Mesodermal cell (in vitro differentiated cells): Measurements from ENCODE around the gene COA5.
"Not testable (repeated sequence)": the region's sequence is repeated elsewhere in the genome, so short reads cannot be mapped to it uniquely, and the experiment has no call there.

Source experiments
- H3K27ac ChIP-seq: 2 replicates; pipeline ENCODE4 v1.7.0; 2013; ENCODE audit warnings: mild to moderate bottlenecking, low read depth, low read length, moderate library complexity; ENCODE audit not compliant: severe bottlenecking
- H3K36me3 ChIP-seq: 2 replicates; pipeline ENCODE4 v1.7.1; 2013; ENCODE audit warnings: mild to moderate bottlenecking, low read length, moderate library complexity; ENCODE audit not compliant: control insufficient read depth, insufficient read depth
- H3K4me1 ChIP-seq: one replicate; pipeline ENCODE4 v1.7.1; 2013; ENCODE audit warnings: mild to moderate bottlenecking, low read length; ENCODE audit not compliant: insufficient read depth, control insufficient read depth, poor library complexity, severe bottlenecking
- H3K4me3 ChIP-seq: 2 replicates; pipeline ENCODE4 v1.7.0; 2013; ENCODE audit warnings: low read length, control low read depth, mild to moderate bottlenecking; ENCODE audit not compliant: insufficient read depth, poor library complexity, severe bottlenecking; ENCODE audit errors: extremely low read depth
- H3K9me3 ChIP-seq: 2 replicates; pipeline ENCODE4 v1.7.1; 2013; ENCODE audit warnings: mild to moderate bottlenecking, low read length, moderate library complexity; ENCODE audit not compliant: control insufficient read depth
- WGBS, 2 experiments: methylation state at CpG; one replicate each; pipeline ENCODE4 v1.1.5; 2013; ENCODE audit warnings: missing lambda C conversion rate in 2 of 2; ENCODE audit not compliant: insufficient coverage in 2 of 2; 5-methylcytosine and 5-hydroxymethylcytosine counted together

COA5 gene

GRCh38 chr2:98606431-98606830 lies 1.9 kb downstream of the COA5 start:
- 89 to 97% methylated on average over 7 of the region's 7 CpGs for WGBS, 2 experiments
- Histone ChIP-seq H3K9me3 (no peaks in the 10 kb centered on the region), H3K27ac (no peak overlapping the region), H3K36me3 (peaks cover 34% of the 10 kb centered on the region), H3K4me3 (no peak overlapping the region), H3K4me1 (peaks cover 8% of the 10 kb centered on the region)

- WGBS, 2 experiments, result 100% methylated on average over 1 to 3 of the region's 3 CpGs
- H3K4me1 ChIP-seq, result peaks cover 7% of the 10 kb centered on the region
- no peaks in the 10 kb centered on the region for H3K9me3 ChIP-seq
- peaks cover 28% of the 10 kb centered on the region for H3K36me3 ChIP-seq
- no peak overlapping the region for H3K4me3 ChIP-seq
- no peak overlapping the region for H3K27ac ChIP-seq
Measured at GRCh38 chr2:98605076-98605475, 3.2 kb downstream of the COA5 start.

DNA sequence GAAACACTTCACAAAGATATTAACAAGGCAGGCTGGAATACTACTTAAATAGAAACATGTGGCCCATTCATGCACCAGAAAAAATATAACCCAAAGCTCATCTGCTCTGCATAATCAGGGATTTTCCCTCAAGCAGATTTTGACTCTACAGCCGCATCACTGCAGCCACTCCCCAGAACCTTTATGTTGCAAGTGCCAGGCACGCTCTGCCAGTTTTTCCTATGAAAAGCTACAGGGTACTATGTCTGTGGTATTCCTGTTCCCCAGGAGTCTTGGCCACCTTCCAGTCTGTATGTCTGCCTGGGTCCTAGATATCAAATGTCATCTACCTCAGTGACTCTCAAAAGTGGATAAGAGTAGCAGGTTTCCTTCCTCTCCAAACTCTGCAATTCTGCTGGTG lies 3.8 kb downstream of the COA5 start:
- 94 to 100% methylated on average over 1 to 2 of the region's 2 CpGs for WGBS, 2 experiments

DNA sequence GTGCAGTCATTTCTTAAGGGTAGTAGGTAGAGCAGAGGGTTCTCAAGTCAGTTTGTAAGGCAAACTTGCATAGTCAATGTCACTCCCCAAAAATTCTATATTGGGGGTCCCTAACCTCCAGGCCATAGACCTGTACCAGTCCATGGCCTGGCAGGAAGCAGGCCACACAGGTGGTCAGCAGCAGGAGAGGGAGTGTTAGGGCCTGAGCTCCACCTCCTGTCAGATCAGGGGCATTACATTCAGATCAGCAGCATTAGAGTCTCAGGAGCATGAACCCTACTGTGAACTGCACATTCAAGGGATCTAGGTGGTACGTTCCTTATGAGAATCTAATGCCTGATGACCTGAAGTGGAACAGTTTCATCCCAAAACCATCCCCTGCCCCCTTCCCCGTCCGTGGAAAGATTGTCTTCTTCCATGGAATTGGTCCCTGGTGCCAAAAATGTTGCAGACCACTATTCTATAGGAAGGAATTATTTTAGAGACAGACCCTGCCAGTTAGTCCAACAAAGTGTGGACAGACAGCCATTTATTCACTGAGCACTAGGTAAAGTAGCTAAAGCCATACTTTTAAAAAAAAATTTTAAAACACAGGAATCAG lies 6.7 kb downstream of the COA5 start:
- no peaks in the 10 kb centered on the region for H3K9me3 ChIP-seq
- 50 to 80% methylated on average over 1 to 2 of the region's 3 CpGs for WGBS, 2 experiments
- H3K27ac ChIP-seq, result no peak overlapping the region
- no peak overlapping the region for H3K4me3 ChIP-seq
- no peaks in the 10 kb centered on the region for H3K4me1 ChIP-seq
- peaks cover 45% of the 10 kb centered on the region for H3K36me3 ChIP-seq

More for the DNA sequence above, 3.8 kb downstream of the COA5 start:
- Histone ChIP-seq H3K9me3 (no peaks in the 10 kb centered on the region), H3K27ac (no peak overlapping the region), H3K4me1 (peaks cover 2% of the 10 kb centered on the region), H3K4me3 (no peak overlapping the region), H3K36me3 (peaks cover 31% of the 10 kb centered on the region)

DNA sequence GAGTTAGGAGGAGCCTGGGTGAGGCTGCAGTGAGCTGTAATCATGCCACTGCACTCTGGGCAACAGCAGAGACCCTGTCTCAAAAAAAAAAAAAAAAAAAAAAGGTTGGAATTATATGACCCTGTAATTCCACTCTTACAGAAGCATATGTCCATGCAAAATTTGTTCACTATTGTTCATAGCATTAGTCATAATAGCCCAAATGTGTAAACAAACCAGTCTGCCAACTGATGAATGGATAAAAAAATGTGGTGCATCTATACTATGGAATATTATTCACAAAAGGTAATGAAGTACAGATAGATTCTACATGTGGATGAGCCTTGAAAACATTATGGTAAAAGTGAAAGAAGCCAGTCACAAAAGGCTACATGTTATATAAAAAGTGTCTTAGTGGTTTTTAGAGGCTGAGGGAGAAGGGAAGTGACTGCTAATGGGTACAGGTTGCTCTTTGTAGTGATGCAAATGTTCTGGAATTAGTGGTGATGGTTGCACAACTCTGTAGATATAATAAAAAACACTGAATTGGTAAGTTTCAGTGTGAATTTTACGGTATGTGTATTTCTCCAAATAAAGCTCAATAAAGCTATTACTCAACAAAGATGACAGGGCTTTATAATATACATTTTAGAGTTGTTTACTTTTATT lies 9.4 kb downstream of the COA5 start:
- H3K36me3 ChIP-seq, result peaks cover 51% of the 10 kb centered on the region
- no peak overlapping the region for H3K4me3 ChIP-seq
- H3K27ac ChIP-seq, result no peak overlapping the region
- WGBS, 2 experiments, result no CpG with 5 or more reads among the region's 1 CpG
- no peaks in the 10 kb centered on the region for H3K9me3 ChIP-seq
- H3K4me1 ChIP-seq, result no peaks in the 10 kb centered on the region

GRCh38 chr2:98594665-98595064 lies 13.6 kb downstream of the COA5 start:
- WGBS, 2 experiments, result no CpG with 5 or more reads among the region's 4 CpGs

DNA sequence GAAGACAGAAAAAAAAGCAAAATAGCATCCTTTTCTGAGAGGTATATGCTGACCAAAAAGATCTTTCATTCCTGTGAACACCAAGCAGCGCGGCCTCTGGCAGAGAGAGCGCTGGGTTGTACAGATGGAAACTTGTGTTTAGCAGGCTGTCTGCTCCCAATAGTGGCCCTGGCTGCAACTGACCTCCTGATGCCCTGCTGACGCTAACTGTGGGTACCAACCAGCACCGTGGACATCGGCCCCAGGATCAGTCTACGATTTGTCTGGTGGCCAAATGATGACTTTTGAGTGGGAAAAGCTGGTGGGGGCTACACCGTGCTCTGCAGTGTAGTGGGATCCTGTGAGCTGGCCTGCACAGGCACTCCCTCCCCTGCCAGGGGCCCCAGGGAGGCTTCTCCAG lies 15.7 kb downstream of the COA5 start:
- Histone ChIP-seq H3K27ac (no peak overlapping the region), H3K4me3 (no peak overlapping the region), H3K4me1 (peaks cover 5% of the 10 kb centered on the region), H3K9me3 (no peaks in the 10 kb centered on the region), H3K36me3 (peaks cover 33% of the 10 kb centered on the region)
- 90 to 99% methylated on average over 7 to 8 of the region's 8 CpGs for WGBS, 2 experiments

More at GRCh38 chr2:98594665-98595064, 13.6 kb downstream of the COA5 start:
- H3K4me3 ChIP-seq, H3K9me3 ChIP-seq, H3K27ac ChIP-seq, H3K4me1 ChIP-seq: not testable (repeated sequence)
- H3K36me3 ChIP-seq, result peaks cover 41% of the 10 kb centered on the region

GRCh38 chr2:98589489-98589888 lies 18.8 kb downstream of the COA5 start:
- WGBS, 2 experiments, result 92 to 100% methylated on average over 2 to 4 of the region's 4 CpGs
- Histone ChIP-seq H3K27ac (no peak overlapping the region), H3K4me1 (peaks cover 5% of the 10 kb centered on the region), H3K36me3 (peaks cover 41% of the 10 kb centered on the region), H3K9me3 (no peaks in the 10 kb centered on the region), H3K4me3 (no peak overlapping the region)

DNA sequence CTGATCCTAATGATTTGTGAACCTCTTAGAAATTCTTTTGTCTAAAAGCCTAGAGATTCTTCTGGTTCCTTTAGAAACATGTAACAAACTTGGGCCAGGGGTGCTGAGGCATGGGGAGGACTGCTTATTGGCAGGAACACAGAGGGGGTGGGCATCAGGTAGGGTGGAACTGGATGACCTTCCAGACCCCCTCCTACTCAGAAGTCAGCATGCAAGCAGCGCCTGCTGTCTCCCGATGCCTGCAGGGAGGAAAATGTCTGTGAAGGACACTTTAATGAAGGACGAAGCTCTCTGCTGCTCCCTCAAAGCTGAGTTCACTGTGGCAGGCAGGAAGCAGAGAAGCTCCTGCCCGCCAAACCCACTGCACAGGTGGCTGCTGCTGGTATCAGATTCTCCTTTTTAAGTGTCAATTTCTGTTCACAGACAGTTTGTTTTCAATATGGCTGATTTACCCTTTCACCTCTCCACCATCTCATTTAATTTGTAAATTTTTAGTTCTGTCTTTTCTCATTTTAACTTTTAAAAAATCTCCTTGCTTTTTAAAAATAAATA lies 19.4 kb downstream of the COA5 start:
- peaks cover 5% of the 10 kb centered on the region for H3K4me1 ChIP-seq
- H3K9me3 ChIP-seq, result no peaks in the 10 kb centered on the region
- no peak overlapping the region for H3K27ac ChIP-seq
- WGBS, 2 experiments, result 80 to 93% methylated on average over 4 of the region's 4 CpGs
- no peak overlapping the region for H3K4me3 ChIP-seq
- peaks cover 39% of the 10 kb centered on the region for H3K36me3 ChIP-seq

GRCh38 chr2:98586551-98587140 lies 21.7 kb downstream of the COA5 start:
- no peak overlapping the region for H3K4me3 ChIP-seq
- no peaks in the 10 kb centered on the region for H3K9me3 ChIP-seq
- WGBS, 2 experiments, result 93 to 98% methylated on average over 2 to 5 of the region's 6 CpGs
- H3K4me1 ChIP-seq, result peaks cover 3% of the 10 kb centered on the region
- no peak overlapping the region for H3K27ac ChIP-seq
- H3K36me3 ChIP-seq, result peaks cover 36% of the 10 kb centered on the region

GRCh38 chr2:98585386-98585785 lies 22.9 kb downstream of the COA5 start:
- Histone ChIP-seq H3K4me1 (no peaks in the 10 kb centered on the region), H3K9me3 (no peaks in the 10 kb centered on the region), H3K27ac (no peak overlapping the region), H3K4me3 (no peak overlapping the region), H3K36me3 (peaks cover 33% of the 10 kb centered on the region)
- 98 to 99% methylated on average over 7 of the region's 10 CpGs for WGBS, 2 experiments
